D341Med (cell line): ENCODE measurements around the gene PRKACA.
A peak's percentile ranks its signal among the peaks of the same experiment; 100 is the strongest.

Source experiments
- DNase-seq: peaks from one replicate; pipeline ENCODE4 v3.0.0; 2012; ENCODE audit warnings: low spot score

Gene PRKACA

DNA sequence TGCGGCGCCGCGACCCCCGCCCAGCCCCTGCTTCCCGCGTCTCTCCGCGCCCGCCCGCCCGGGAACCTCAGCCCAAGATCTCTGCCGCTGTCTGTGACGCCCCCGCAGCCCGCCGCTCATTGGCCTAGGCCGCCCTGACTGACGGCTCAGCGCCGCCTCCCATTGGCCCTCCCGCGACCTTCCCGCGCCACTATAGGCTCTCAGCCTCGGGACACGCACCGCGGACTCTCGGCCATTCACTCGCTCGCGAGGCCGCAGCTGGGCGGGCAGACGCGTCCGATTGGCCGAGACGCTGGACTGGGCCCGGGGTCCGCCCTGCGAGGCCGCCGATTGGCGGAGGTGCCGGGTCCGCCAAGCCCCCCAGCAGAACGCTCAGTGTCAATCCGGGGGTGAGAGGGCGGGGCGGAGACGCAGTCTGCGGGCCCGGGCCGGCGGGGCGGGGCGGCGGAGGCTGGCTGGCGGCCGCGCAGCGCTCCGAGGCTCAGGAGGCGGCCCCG lies at the start of gene PRKACA:
Gene PRKACA, minus strand, starts transcription at position 95 of the 497 bp plus-strand sequence. CDS start 215 bp downstream, outside the sequence.
- DNase-seq: peak; percentile 99

DNA sequence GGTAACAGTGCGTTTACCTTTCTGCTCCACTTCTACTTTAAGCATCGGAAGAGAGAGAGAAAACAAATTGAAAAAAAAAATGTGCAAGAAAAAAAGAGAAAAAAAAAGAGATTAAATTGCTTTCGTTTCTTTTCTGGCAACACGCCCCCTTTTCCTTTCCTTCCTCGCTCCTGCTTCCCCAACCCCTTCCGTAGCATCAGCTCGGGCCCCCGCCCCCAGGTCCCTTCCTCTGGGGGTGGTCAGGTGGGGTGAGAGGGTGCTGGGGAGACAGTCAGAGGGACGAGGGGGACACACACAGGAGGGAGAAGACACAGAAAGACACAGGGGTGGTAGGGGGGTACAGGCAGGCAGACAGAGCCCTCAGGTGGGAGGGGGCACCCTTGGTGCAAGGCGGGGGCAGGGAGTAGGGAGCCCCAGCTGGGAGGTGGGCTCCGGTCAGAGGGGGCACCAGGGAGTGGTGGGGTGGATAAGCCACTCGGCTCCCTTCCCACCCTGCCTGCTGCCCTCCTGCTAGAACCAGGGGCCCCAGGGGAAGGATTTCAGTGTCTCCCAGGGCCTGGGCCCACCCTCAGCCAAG lies 49.5 kb upstream of the PRKACA start:
- DNase-seq: no peak

DNA sequence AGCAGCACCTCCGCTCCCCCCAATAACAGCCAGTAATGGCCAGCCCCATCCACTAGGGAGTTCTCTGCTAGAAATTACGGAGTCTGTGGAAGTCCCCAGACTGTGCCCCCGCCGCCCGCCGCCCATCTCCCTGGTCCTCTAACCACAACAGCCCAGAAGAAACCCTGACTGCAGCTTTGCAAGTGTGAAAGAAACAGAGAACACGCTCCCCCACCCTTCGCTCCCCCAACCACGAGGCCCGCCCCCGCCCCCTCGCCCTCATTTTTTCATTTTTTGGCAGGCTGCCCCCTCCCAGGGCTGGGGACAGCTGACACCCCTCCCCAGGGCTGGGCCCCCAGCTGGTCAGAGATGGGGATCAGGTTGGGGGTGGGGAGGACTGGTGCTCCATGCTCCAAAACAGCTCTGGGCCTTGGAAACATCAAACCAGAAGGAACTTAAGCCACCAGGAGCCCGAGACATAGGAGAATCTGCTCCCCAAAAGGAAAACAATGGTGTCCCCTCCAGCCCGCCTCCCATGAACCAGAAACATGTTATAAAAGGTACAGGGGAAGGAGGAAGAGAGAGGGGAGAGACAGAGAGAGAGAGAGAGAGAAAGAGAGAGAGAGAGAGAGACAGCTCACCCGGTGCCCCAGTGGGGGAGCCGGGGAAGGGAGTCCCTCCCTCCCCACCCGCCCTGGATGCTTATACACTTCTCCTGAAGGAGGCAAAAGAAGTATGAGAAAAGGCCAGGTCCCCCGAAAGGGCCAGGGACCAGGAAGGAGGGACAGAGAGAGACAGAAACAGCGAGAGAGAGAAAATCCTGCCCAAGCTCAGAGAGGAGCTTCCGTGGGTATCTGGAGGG lies 48.6 kb upstream of the PRKACA start:
- DNase-seq: no peak

DNA sequence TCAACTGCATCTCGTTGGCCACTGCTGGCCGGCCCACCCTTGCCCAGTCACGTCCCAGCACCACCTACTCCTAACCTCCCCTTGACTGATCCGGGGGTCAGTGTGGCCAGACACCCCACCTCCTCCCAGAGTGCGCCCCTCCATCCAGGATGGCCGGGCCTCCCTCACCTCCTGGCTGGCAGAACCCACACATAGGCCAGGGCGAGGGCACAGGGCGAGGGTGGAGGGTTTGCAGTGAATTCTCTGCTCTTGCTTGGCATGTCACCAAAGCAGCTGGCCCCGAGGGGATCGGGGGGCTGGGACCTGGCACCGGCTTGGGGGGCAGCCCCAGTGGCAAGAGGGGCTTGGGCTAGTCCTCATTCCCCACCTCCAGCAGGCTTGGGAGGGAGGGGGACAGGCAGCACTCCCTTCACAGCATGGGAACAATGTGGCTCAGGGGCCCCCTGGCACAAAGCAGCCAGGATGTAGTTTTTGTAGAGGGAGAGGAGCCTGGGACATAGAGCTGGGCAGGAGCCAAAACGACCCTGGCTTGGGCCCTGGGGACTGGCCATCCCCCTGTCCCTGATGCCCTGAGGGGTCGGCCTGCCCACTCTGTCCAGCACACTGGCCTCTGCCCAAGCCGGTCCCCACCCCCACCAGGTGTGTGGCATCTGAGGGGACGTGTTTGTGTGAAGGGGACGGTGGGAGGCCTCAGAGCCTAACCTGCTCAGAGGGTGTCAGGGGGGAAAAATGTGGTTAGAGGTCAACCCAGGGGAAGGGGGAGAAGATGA lies 47.3 kb upstream of the PRKACA start:
- no peak for DNase-seq

DNA sequence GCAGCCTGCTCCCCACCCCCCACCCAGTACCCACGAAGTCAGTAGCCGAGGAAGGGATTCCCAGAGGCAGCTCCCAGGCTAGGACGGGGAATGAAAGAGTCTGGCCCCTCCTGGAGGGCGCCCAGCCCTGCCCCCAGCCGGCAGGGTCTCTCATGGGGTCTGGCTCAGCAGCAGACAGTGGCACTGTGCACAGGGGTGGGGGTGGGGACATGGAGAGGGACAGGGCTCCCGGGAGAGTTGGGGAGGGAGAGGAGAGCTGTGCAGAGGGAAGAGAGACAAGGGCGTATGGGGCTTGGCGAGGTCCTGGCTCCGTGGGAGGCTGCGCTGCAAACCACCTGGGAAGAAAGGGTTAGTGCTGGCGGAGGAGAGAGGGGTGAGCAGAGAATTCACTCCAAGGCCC lies 46.5 kb upstream of the PRKACA start:
- DNase-seq: no peak

DNA sequence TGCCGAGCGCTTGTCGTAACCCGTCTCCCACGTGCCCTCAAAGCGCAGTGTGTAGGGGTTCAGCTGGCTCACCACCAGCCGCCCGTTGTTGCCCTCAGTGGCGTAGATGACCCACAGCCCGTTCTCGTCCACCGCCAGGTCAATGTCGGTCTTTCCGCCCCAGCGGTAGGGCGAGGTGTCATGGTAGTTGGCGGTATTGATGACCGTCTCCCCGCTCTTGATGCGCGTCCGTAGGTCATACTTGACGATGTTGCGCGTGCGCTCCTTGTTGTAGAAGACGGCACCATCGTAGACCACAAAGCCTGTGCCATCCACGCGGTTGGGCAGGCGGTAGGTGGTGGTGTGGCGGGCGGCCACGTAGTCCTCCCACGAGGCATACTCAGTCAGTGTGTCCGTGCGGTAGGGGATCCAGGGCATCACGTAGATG lies 45.3 kb upstream of the PRKACA start:
- DNase-seq: no peak

DNA sequence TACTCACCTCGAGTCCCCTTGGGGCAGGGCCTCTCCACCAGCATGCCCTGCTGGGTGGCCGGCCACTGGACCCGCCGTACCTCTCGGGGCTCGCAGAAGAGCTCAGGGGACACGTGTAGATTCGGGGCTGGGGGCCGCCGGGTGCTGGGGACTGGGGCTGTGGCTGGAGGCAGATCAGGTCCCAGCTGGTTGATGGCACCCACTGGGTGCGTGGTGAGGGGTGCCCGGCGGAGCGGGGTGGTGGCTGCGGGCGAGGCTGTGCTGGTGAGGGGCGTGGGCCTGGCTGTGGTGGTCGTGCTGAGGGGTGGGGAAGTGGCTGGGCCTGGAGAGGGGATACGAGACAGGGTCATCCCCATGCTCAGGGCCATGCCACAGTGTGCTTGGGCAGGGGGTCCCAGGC lies 43.7 kb upstream of the PRKACA start:
- DNase-seq: no peak

DNA sequence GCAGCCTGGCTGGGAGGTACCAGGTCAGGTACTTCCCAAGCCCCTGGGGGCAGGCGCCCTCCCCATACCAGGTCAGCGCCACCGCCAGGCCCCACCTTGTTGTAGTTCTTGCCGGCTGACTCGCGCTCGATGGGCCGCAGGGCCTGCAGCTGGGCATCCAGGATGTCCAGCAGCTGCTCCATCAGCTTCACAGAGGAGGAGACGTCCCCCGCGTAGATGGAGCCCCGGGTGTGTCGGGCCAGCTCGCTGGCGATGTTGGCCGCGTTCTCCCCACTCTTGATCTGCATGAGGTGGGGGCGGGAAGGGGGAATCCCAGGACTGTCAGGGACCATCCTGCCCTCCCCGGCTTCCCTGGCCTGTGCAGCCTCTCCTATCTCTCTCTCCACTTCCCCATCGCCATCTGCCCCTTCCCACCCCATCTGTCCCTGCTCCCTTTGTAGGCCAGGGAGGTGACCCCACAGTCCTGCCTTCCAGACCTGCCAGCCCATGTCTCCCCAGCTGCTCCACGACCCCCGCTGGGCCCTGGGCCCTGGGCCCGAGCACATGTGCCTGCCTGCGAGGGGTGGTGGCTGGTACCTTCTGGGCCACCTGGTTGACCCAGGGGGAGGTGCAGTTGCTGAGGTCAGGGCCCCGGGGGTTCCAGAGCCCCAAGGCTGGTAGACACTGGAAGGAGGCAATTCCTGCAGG lies 42.6 kb upstream of the PRKACA start:
- DNase-seq: no peak

DNA sequence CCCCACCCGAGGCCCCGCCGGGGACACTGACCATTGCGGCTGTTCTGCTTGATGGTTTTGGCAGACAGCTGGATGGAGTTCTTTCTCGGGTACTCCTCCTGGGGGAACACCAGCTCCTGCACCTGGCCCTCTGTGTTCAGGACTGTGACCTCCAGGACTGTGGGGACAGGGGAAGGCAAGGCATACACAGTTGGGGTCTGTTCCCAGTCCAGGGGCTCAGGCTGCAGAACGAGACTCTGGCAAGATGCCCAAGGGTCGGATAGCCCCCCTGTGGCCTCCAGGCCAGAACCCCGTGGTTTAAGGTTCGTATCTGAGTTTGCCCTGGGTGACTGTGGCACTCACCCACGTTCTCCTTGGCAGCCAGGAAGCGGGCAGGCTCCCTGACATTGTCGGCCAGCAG lies 41.5 kb upstream of the PRKACA start:
- no peak for DNase-seq

DNA sequence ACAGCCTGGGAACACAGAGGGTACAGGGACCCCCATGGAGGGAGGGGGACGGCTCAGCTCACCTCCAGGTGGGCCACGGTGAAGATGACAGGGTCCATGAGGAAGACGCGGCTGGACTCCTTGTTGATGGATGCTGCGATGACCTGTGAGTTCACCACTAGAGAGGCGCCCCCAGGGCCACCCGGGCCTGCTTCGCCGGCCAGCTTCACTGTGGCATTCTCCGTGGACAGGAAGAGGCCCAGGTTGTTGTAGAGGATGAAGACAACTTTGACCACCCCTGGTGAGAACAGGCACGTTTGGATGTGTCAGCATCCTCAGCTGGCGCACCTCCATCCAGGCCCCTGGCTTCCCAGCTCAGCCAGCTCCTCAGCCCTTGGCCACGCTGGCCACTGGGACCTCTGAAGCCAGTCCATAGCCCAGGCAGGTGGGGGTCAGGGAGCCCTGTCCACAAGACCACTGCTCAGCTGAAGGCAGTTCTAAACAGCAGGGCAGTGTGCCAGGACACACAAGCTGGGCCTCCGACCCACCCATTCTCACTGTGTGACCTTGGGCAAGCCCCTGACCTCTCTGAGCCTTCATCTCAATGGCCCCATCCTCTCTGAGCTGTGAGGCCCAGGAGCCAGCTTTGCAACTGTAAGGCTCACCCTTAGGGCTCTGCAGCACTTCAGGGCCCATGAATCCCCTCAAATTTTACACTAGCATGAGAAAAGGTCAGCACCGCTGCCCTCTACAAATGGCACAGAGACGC lies 40.9 kb upstream of the PRKACA start:
- no peak for DNase-seq

DNA sequence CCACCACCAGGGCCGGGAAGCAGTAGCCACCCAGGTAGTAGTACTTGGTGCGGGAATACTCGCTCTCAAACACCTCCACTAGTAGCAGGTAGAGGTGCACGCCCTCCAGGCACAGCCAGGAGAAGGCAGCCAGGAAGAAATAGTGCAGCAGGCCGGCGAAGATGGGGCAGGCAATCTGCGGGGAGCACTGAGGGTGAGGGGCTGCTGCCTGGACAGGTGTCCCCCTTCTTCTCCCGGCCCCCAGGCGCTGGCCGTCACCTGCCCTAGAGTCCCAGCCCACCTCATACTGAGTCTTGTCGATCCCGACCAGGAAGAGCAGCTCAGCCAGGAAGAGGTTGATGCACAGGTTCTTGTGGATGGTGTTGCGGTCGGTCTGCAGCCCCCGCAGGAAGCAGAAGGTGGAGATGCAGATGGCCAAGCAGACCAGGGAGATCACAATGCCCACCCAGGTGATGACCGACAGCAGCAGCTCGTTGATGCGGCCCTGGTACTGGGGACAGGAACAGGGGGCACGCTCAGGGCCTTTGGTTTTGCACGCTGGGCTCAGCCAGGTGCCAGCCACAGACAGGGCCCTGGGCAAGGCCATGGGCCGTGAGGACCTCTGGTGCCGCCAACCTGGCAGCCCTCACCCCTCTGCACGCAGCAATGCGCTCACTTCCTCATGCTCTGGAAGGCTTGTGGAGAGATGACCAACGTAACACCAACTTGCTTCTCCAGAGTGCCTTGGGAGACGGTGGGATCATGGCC lies 39.6 kb upstream of the PRKACA start:
- DNase-seq: no peak

DNA sequence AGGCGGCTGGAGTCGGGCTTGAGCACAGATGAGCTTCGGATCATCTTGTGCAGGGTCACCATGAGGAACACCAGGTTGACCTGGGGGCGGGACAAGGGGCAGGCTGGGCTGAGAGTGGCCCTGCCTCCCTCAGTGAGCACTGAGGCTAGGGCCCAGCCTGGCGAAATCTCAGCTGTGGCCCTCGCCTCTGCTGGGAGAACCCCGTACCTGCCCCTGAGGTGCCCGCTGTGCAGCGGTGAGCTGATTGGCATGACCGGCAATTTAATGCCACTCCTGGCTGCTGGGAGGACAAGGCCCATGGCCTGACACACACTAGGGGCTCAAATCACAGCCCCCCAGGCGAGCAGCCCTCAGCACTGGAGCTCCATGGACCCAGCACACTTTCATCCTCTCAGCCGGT lies 38.6 kb upstream of the PRKACA start:
- no peak for DNase-seq

DNA sequence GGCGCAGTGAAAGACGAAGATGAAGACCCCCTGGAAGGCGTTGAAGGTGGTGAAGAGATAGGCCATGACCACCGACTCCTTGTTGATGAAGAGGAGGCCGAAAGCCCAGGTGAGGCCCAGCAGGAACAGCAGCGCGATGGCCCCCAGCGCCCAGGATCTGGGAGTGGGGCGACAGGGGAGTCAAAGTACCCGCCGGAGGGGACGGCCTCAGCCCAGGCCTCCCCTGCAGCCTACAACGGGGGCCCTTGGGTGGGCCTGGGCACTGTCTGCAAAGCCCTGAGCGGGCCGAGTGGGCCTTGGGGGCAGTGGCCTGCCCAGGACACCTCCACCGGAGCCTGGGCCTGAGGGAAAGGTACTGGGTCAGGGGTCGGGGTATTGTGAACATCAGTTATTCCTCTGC lies 37.8 kb upstream of the PRKACA start:
- no peak for DNase-seq

DNA sequence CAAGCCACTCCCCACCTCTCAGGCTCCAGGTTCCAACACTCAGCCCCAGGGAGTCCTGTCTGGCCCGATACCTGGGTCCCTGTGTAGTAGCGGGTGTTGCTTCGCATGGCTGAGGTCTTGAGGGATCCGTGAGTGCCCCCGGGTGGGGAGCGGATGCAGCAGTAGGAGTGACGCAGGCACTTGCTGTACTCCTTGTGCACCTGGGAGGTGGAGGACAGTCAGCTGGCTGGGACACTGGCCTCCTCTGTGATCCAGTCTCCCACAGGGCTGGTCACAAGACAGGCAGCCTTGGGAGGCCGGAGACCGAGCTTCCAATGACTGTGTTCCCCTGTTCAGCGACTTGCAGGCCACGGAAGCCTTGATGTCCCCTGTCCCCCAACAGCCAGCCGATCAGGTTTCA lies 35.2 kb upstream of the PRKACA start:
- DNase-seq: no peak

DNA sequence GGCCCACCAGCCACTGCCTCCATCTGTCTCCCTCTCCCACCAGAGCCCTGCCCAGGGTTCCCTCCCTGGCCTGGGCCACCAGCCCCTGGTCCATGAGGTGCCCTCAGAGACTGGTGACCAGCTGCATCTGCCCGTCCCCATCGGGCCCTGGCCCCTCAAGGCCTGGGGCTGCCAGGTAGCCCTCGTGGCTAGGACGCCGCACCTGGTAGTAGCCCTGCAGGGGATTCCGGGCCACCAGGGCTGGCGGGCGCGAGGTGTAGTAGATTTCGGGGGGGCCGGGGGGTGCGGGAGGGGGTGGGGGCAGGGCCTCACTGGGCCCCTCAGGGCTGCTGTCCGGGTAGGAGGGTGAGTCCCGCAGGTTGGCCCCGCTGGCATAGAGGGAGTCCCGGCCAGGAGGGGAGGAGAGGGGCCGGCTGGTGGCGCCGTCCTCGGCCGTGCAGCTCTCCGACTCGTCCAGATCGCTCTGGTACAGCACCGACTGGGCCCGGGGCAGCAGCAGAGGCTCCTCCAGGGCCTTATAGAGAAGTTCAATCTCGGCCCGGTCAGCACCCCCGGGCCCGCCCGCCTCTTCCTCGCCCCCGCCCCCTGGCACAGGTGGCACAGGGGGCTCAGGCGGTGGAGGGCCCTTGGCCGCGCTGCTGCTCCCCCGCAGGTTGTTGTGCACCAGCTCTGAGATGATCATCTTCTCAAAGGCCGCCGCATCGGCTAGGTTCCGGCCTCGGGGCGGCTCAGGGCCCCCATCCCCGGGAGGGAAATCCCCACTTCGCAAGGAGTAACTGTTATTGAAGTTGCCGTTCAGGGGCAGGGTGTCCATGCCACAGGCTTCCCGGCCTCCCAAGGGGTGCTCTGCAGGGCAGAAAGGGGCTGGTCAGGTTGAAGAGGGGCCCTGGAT lies 33.5 kb upstream of the PRKACA start:
- no peak for DNase-seq

DNA sequence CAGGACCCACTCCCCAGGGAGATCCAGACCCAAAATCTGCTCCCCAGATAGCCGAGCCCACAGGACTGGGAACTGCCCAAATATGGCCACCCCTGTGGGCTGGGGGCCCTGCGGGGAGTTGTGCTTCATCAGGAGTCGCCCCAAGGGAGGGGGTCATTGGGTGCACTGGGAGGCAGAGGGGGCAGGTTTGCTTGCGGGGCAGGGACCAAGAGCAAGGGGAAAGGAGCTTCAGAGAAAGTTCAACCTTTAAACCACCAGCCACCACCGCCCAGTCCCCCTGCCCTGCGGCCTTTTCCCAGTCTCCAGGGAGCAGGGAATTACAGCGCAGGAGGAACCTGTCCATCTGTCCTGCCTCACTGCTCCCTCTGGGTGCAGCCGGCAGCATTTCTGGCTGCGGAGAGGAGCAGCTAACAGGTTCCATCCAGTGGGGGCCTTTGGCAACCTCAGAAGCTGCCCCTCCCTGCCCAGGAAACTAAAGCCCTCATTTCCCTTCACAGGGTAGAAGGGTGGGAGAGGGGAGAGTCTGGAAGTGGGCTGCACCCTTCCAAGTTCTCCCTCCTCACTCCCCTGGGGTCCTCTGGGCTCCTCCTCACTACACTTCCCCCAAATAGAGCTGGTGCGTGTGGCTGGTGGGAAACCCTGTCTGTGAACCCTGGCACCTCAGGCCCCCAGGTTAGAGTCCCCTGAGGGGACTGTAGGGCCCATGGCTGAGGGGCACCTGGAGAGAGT lies 32.6 kb upstream of the PRKACA start:
- DNase-seq: peak; percentile 82

DNA sequence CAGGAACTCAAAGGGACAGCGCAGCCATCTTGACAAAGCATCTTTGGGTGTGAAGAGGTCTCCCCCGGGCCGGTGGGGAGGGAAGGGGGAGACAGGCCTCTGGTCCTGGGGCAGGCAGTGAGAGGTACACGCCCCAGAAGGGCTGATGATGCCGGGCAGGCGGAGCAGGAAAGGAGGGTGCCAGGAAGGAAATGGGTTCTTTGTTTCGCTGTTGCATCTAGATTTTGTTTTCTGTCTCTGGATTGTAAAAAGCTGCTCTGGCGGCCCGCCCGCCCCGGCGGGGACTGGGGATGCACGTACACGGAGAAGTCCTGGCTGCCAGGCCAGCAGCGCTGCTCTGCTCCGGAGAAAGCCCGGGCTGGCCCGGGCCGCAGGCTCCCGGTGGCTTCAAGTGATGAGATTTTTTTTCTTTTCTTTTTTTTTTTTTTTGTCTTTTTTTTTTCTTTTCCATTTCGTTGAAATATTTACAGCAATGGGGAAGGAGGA lies 32.0 kb upstream of the PRKACA start:
- no peak for DNase-seq

DNA sequence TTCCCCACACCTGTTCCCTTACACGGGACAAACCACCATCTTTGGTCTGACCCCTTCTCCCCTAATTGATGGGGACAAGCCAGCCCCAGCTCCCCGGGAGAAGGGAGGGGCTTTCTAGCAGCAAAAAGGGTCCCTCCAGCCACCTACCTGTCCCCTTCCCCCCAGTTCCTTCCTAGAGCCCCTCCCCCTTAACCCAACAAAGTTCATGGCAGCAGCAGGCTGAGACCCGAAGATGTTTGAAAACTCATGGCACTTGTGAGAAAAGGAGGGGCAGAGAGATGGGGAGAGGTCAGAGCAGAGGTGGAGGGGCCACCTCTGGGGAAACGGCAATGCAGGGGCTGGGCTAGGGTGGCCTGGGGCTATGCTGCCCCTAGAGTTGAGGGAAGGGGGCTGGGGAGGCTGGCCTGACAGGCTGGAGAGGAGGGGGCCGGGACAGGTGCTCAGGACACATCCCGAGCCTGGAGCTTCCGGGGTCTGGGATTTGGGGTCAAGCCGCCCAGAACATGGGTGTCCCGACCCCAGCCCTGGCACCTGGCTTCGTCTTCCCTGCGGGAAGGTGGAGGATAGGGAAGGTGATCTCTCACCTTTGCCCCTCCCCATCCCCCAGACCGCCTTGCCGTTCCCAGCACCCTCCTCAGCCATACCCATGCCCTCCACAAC lies 31.3 kb upstream of the PRKACA start:
- DNase-seq: no peak
